GM18499 (cell line): ENCODE measurements around the gene TP53I13.

ENCODE experiments used
- ATAC-seq: cut with Tn5 transposase; IDR thresholded peaks from one replicate; pipeline ENCODE4 v1.9.1; 2021; ENCODE audit warnings: moderate number of reproducible peaks; ENCODE audit not compliant: insufficient read depth, unreplicated experiment

The TP53I13 gene

GRCh38 chr17:29612404-29613280, 44.1 kb downstream of the TP53I13 start:
- no peak for ATAC-seq

- ATAC-seq: no peak
Measured at GRCh38 chr17:29613352-29613837, 44.9 kb downstream of the TP53I13 start.

GRCh38 chr17:29613856-29614255, 45.4 kb downstream of the TP53I13 start:
- ATAC-seq: no peak

- ATAC-seq: no peak
Measured at GRCh38 chr17:29614349-29615047, 46.0 kb downstream of the TP53I13 start.

GRCh38 chr17:29615048-29615385, 46.5 kb downstream of the TP53I13 start:
- ATAC-seq: no peak

GRCh38 chr17:29615492-29616299, 47.2 kb downstream of the TP53I13 start:
- ATAC-seq: no peak

- no peak for ATAC-seq
Measured at GRCh38 chr17:29616300-29617048, 48.0 kb downstream of the TP53I13 start.

GRCh38 chr17:29617125-29617480, 48.6 kb downstream of the TP53I13 start:
- ATAC-seq: no peak

DNA sequence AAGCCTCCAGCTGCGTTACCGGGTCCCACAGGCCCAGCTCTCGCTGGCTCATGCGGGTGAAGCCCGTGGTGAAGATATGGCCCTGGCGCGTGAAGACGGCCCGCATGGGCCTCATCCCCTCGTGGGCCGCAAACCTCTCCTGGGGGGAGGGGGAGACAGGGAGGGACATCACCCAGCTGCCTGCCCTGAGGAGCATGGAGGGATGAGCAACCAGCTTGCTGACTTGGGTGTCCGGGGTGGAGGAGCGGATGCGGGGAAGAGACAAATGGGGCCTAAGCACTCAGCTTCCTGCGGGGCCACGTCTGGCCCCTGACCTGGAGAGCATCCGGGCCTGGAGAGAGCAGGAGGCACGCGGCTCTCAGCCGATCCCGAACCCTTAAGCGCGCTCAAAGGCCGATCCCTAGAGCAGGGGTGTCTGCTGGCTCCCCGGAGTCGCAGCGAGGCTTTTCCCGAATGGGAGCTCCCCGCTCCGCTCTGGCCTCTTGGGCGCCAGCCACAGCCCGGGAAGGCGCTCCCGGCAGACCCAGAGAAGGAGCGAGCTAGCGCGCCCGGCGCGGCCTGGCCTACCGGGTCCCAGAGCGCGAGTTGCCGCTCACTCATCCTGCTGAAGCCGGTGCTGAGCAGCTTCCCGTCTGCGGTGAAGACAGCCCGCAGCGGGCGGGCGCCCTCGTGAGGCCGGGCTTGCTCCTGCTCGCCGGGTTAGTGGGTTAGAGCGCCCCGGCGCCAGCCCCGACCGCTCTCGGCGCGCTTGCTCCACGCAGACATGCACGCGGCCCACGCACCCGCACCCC, 49.2 kb downstream of the TP53I13 start:
- no peak for ATAC-seq

DNA sequence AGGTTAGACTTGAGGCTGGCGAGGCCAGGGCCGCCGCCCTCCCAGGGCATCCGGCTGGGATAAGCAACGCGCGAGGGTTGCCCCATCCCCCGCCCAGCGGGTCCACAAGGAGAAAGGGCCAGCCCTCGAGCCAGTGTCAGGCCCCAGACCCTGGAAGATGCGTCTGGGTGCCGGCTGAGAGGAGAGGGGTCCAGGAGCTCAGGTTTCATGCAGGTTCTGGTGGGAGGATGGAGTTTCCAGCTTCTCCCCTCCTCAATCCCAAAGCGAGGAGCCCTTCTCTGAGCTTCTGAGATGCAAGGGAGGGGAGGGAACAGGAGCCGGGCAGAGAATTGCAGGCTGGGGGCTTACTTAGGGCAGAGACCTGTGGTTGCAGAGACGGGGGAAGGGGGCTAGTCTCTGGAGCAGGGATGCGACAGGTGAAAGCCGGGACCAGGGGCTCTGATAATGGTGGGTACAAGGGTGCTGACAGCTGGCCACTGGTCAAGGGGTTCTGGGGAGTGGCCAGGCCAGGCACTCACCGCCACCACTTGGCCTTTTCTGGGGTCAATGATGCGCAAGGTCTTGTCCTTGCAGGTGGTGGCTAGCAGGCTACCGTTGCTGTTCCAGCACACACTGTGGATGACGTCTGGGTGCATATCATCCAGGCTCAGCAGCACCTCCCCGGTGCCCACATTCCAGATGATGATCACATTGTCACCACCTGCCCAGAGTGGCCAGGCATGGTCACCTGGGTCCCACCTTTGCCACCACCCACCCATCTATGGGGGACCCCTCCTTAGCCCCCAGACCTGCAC, 50.0 kb downstream of the TP53I13 start:
- no peak for ATAC-seq

DNA sequence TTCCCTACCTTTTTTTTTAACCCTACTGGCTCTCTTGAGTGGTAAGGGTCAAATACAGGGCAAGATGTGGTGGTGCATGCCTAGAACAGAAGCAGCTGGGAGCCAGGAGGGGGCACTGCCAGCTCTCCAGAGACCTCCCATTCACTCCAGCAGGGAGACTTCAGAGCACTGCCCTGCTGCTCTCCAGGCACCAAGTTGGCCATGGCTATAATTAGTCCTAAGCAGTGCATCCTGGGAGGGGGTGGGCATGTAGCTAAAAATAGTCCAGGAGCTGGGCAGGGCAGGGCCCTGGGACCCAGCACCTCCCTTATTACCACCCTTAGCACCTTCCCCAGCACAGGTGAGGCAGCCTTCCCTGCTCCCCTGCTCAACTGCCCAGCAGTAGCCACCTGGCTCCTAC, 50.8 kb downstream of the TP53I13 start:
- no peak for ATAC-seq

DNA sequence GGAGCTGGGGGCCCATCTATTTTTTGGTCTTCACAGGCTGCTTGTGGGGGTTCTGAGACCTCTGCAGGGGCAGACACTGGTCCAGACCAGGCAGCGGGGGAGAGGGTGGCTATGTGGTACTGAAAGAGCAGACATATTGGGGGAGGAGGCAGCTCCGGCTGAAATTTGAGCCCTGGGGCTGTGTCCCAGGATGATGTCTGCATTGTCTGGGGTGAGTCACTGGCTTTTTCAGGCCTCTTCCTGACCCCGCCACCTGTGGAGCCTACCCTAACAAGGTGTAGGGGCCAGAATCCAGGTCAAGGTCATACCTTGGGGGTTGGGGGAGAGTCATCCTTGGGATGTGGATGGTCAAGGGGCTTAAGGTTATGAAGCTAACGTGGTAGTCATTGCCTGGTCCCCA, 51.8 kb downstream of the TP53I13 start:
- no peak for ATAC-seq

DNA sequence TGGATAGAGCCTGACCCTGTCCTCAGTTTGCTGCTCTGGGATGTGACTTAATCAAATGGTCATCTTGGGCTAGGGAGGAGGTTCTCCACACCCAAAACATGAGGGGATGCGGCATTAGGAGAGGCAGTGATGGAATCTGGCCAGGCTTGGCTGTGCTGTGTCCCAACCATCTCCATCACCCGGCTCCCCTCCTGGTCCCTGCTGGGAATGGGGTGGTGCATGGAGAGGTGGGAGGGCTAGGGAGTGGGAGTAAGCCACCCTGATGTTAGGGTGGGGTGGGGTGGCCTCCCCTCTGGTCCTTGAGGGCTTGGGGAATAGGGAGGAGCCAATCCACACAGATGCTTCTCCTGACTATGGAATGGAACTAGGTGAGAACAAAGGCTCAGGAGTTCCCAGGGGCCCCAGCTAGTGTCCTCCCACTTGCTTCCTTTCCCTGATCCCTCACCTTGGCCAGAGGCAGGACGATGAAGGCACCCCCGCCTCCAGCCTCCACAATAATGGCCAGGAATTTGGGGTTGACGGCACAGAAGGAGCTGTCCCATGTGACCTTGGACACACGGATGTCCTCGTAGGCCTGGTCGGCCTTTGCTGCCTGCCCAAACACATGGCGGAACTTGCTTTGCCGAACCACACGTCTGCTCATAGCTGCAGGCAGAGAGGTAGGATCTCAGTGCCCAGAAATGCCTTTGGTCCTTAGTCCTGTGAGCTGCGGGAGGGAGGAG, 52.4 kb downstream of the TP53I13 start:
- no peak for ATAC-seq

- no peak for ATAC-seq
Measured at GRCh38 chr17:29621751-29622194, 53.3 kb downstream of the TP53I13 start.
